Stimulated activated CD4-positive, alpha-beta T cell treated with anti-CD3 and anti-CD28 coated beads, Interleukin-1b, Interleukin-23, amount 100 ng/mL, for 1 hour (primary cell): Measurements from ENCODE around the gene GOLGA8T.
"Not testable (repeated sequence)": the region's sequence is repeated elsewhere in the genome, so short reads cannot be mapped to it uniquely, and the experiment has no call there.

Source experiments
- DNase-seq, 2 donors: peaks; one replicate each; pipeline ENCODE4 v3.0.0-alpha.2; 2020; ENCODE audit warnings: low read depth in 2 of 2

The GOLGA8T gene

GRCh38 chr15:30134751-30135150 is at the start of gene GOLGA8T:
TSS of gene GOLGA8T (plus strand) at chr15:30135051. CDS start at chr15:30135149, 98 bp downstream.
- not testable (repeated sequence) for DNase-seq

- not testable (repeated sequence) for DNase-seq
Observed at GRCh38 chr15:30097827-30098226, 37.0 kb upstream of the GOLGA8T start.

GRCh38 chr15:30102890-30103289 is 32.0 kb upstream of the GOLGA8T start:
- DNase-seq: not testable (repeated sequence)

GRCh38 chr15:30103941-30104507 is 30.8 kb upstream of the GOLGA8T start:
- not testable (repeated sequence) for DNase-seq

- DNase-seq: not testable (repeated sequence)
Observed at GRCh38 chr15:30110591-30110990, 24.3 kb upstream of the GOLGA8T start.

GRCh38 chr15:30130066-30130465 is 4.8 kb upstream of the GOLGA8T start:
- DNase-seq: not testable (repeated sequence)

- not testable (repeated sequence) for DNase-seq
Observed at GRCh38 chr15:30143246-30143645, 8.4 kb downstream of the GOLGA8T start.

- not testable (repeated sequence) for DNase-seq
Observed at GRCh38 chr15:30149891-30150290, 15.0 kb downstream of the GOLGA8T start.

GRCh38 chr15:30162479-30163357 is 27.9 kb downstream of the GOLGA8T start:
- DNase-seq: not testable (repeated sequence)

GRCh38 chr15:30163759-30164158 is 28.9 kb downstream of the GOLGA8T start:
- not testable (repeated sequence) for DNase-seq

- not testable (repeated sequence) for DNase-seq
Observed at GRCh38 chr15:30164257-30164656, 29.4 kb downstream of the GOLGA8T start.

- DNase-seq: not testable (repeated sequence)
Observed at GRCh38 chr15:30167403-30167802, 32.6 kb downstream of the GOLGA8T start.

- DNase-seq: not testable (repeated sequence)
Observed at GRCh38 chr15:30167886-30168285, 33.0 kb downstream of the GOLGA8T start.

GRCh38 chr15:30171452-30171851 is 36.6 kb downstream of the GOLGA8T start:
- not testable (repeated sequence) for DNase-seq

- DNase-seq: peak; percentile 17 to 54
Observed at GRCh38 chr15:30173041-30173608, 38.3 kb downstream of the GOLGA8T start.

- DNase-seq: not testable (repeated sequence)
Observed at GRCh38 chr15:30175291-30175690, 40.4 kb downstream of the GOLGA8T start.

GRCh38 chr15:30176613-30177012 is 41.8 kb downstream of the GOLGA8T start:
- DNase-seq: not testable (repeated sequence)

- DNase-seq: not testable (repeated sequence)
Observed at GRCh38 chr15:30179814-30180213, 45.0 kb downstream of the GOLGA8T start.

- DNase-seq: not testable (repeated sequence)
Observed at GRCh38 chr15:30185495-30185894, 50.6 kb downstream of the GOLGA8T start.

GRCh38 chr15:30187429-30187828 is 52.6 kb downstream of the GOLGA8T start:
- DNase-seq: not testable (repeated sequence)

GRCh38 chr15:30189754-30190153 is 54.9 kb downstream of the GOLGA8T start:
- not testable (repeated sequence) for DNase-seq

- not testable (repeated sequence) for DNase-seq
Observed at GRCh38 chr15:30191143-30191542, 56.3 kb downstream of the GOLGA8T start.
